ENCODE results near the gene NAA40. TPM values are rescaled to one million over a fixed set of nuclear protein-coding genes. Genes with fewer than 3 reads are reported as not detected.

NAA40 gene
- total and polyA plus RNA-seq, 10 of the 15 experiments (the other 5 are each of a cell fraction or from before 2014, with no cell fraction given) = 4.8 to 31.6 (median 22.2) TPM

DNA sequence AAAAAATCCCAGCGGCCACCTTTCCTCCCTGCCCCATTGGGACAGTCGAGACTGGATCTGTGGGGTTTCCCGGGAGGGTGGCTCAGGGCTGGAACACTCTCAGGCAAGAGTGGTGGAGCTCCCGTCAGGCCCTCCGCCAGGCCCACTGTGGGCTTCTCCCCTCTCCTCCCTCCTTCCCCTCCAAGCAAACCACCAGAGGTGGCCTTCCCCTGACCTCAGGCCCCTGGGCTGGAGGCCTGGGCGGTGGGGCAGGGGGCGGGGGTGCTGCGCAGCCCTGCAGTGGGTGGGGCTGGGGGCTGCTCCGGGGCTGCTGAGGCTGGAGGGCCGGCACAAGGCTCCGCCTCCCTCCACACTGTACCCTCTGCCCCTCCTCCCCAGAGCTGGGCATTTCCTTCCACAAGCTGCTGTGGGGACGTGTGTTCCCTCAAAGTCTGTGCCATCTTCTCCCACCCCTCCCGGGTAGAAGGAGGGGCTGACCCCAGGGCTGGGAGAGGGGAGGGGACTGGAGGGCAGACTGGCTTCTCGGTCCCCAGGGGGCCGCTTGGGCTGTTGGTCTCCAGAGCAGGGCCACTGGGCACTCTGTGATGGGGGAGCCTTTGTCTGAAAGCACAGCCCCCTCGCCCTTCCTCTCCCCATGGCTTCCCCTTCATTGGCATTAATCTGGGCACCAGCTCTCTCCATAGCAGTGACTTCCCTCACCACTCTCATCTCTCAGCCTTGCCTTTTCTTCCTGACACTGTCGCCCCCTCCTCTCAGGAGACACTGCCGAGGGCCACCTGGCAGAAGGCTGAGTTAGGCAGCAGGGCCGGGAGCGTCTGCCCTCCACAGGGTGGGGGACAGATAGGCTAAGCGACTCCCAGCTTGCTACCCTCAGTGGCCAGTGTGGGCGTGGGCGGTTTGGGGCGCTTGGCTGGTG is 29.0 kb upstream of the NAA40 start:
- H3K4me1 ChIP-seq (ENCODE audit: control insufficient read depth, insufficient read depth, low read length) = no peaks in the 10 kb centered on the region
- FAIRE-seq = no peak
- ChIA-PET POLR2A (no interaction called here), RAD21 (ENCODE audit: unreplicated experiment) (no interaction called here), SMC1A (ENCODE audit: uncharacterized antibody, unreplicated experiment) (no interaction called here), CTCF (no interaction called here)
- no peak overlapping the region for H3K4me2 ChIP-seq (ENCODE audit: control insufficient read depth, insufficient read depth)
- no peak overlapping the region for H3K4me3 ChIP-seq
- in situ Hi-C loops (cut with MboI) (no loop called here), intact Hi-C loops (cut with micrococcal nuclease; ENCODE audit: unreplicated experiment) (no loop called here)
- TF ChIP-seq, protein P1, sequence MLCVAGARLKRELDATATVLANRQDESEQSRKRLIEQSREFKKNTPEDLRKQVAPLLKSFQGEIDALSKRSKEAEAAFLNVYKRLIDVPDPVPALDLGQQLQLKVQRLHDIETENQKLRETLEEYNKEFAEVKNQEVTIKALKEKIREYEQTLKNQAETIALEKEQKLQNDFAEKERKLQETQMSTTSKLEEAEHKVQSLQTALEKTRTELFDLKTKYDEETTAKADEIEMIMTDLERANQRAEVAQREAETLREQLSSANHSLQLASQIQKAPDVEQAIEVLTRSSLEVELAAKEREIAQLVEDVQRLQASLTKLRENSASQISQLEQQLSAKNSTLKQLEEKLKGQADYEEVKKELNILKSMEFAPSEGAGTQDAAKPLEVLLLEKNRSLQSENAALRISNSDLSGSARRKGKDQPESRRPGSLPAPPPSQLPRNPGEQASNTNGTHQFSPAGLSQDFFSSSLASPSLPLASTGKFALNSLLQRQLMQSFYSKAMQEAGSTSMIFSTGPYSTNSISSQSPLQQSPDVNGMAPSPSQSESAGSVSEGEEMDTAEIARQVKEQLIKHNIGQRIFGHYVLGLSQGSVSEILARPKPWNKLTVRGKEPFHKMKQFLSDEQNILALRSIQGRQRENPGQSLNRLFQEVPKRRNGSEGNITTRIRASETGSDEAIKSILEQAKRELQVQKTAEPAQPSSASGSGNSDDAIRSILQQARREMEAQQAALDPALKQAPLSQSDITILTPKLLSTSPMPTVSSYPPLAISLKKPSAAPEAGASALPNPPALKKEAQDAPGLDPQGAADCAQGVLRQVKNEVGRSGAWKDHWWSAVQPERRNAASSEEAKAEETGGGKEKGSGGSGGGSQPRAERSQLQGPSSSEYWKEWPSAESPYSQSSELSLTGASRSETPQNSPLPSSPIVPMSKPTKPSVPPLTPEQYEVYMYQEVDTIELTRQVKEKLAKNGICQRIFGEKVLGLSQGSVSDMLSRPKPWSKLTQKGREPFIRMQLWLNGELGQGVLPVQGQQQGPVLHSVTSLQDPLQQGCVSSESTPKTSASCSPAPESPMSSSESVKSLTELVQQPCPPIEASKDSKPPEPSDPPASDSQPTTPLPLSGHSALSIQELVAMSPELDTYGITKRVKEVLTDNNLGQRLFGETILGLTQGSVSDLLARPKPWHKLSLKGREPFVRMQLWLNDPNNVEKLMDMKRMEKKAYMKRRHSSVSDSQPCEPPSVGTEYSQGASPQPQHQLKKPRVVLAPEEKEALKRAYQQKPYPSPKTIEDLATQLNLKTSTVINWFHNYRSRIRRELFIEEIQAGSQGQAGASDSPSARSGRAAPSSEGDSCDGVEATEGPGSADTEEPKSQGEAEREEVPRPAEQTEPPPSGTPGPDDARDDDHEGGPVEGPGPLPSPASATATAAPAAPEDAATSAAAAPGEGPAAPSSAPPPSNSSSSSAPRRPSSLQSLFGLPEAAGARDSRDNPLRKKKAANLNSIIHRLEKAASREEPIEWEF (IDR thresholded peaks at IDR 0.05; ENCODE audit: insufficient replicate concordance, low read depth, low read length) = no peak
- TF ChIP-seq MYC (IDR thresholded peaks at IDR 0.05; ENCODE audit: insufficient read depth, insufficient read length, insufficient replicate concordance, low read length, severe bottlenecking) (no peak), KLF5 (IDR thresholded peaks at IDR 0.05; ENCODE audit: partially characterized antibody) (no peak), POLR2A (IDR thresholded peaks at IDR 0.05; ENCODE audit: low read depth, low read length) (0 out of 2 replicates have a peak, but pooled peaks have one; percentile 10), REST (IDR thresholded peaks at IDR 0.05; ENCODE audit: low read depth, low read length) (no peak)
- no peak overlapping the region for H3K27ac ChIP-seq (ENCODE audit: control insufficient read depth, insufficient read depth)
- no TSS peak for BruUV-seq (replicated peaks)
- H3K36me3 ChIP-seq (ENCODE audit: control insufficient read depth in 2 of 2, insufficient read depth in 2 of 2, low read length in 1 of 2) = peaks cover 7 to 18% of the 10 kb centered on the region in 2 experiments; a peak in 3 of 4 replicates
- 72% methylated on average over 21 of the region's 24 CpGs for WGBS (ENCODE audit: insufficient coverage, insufficient replicate concordance, low lambda C conversion rate, missing lambda C conversion rate)
- no peak for DNase-seq (ENCODE audit: low read depth, low spot score)
- no peak for ATAC-seq
- H3K79me2 ChIP-seq (ENCODE audit: control insufficient read depth, insufficient read depth, low read length) = no peaks in the 10 kb centered on the region
- no peak overlapping the region for H3K9ac ChIP-seq (ENCODE audit: control insufficient read depth, insufficient read depth, low read length)
- no peaks in the 10 kb centered on the region for H3K27me3 ChIP-seq (replicated peaks in 1 of 2; ENCODE audit: control insufficient read depth in 2 of 2, insufficient read depth in 2 of 2, low read length in 1 of 2)
- H4K20me1 ChIP-seq (ENCODE audit: control insufficient read depth, insufficient read depth) = no peaks in the 10 kb centered on the region
- H2AFZ ChIP-seq (ENCODE audit: control insufficient read depth, low read depth, low read length) = no peak overlapping the region
- no peaks in the 10 kb centered on the region for H3K9me3 ChIP-seq (replicated peaks; ENCODE audit: control insufficient read depth, insufficient read depth, low read length)

Data from GM12878 (cell line).